Measurements from ENCODE around the gene PSENEN.

- no peak for TF ChIP-seq CTCF (IDR thresholded peaks at IDR 0.05)
- TF ChIP-seq POLR2A (IDR thresholded peaks at IDR 0.05), result no peak
These were observed 46.9 kb downstream of the PSENEN start for GRCh38 chr19:35792312-35792711.
